Loucy (cell line): ENCODE measurements around the gene ZSWIM7.
"Not testable (repeated sequence)": the region's sequence is repeated elsewhere in the genome, so short reads cannot be mapped to it uniquely, and the experiment has no call there.

Experiments used
- CTCF ChIP-seq: fragments of 200-600 bp; sonication (generic); conservative IDR thresholded peaks from 2 replicates; pipeline ENCODE4 v1.5.1; 2014; ENCODE audit warnings: mild to moderate bottlenecking, antibody characterized with exemption, low read length
- EZH2phosphoT487 ChIP-seq: fragments of 200-600 bp; IDR thresholded peaks from 2 replicates; pipeline ENCODE4 v1.6.1; 2018; ENCODE audit warnings: antibody characterized with exemption, mild to moderate bottlenecking, moderate library complexity, borderline replicate concordance

- TF ChIP-seq CTCF, EZH2phosphoT487: not testable (repeated sequence)
These were observed 20.5 kb downstream of the ZSWIM7 start for GRCh38 chr17:15979013-15979412.
